ENCODE results near the gene SGTA.
A peak's percentile ranks its signal among the peaks of the same experiment; 100 is the strongest.
"Not testable (repeated sequence)": the region's sequence is repeated elsewhere in the genome, so short reads cannot be mapped to it uniquely, and the experiment has no call there.

The SGTA gene

GRCh38 chr19:2792666-2793065 is 9.6 kb upstream of the SGTA start:
- DNase-seq, result not testable (repeated sequence)

DNA sequence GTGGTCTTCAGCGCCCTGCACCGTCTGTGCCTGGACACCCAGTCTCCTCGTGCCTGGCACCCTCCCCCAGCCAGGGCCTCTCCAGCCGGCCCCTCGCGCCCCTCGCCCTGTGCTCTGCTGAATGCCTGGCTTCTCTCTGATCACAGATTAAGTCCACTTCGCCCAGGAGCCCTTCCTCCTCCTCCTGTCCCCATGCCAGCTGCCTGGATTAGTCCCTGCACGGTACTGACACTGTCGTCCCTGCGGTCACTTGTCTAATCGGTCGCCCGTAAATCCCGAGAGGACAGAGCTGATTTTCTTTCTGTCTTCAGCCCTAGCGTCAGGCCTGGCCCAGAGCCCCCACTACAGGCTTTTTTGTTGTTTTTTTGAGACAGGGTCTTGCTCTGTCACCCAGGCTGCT is 8.8 kb upstream of the SGTA start:
- DNase-seq, result no peak

DNA sequence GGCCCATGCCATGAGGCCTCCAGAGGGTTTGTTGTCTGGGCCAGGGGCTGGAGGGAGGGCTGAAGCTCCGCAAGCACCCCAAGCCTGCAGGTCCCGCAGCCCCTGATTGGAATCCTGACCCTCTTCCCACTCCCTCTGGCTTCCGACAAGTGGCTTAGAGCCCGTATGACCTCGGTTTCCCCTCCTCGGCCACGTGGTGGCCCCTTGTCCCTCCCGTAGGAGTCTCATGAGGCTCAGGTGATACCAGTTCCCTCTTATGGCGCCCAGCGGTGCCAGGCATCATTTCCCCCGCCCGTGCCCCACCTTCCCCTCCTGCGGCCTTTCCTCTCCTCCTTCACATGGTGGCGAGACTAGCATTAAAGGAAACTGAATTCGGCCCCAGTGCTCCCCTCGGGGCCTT is 8.4 kb upstream of the SGTA start:
- no peak for DNase-seq

GRCh38 chr19:2790557-2791271 is 7.6 kb upstream of the SGTA start:
- DNase-seq, result no peak

- no peak for DNase-seq
Observed at GRCh38 chr19:2790194-2790556, 7.1 kb upstream of the SGTA start.

- DNase-seq, result no peak
Observed at GRCh38 chr19:2788237-2788636, 5.2 kb upstream of the SGTA start.

DNA sequence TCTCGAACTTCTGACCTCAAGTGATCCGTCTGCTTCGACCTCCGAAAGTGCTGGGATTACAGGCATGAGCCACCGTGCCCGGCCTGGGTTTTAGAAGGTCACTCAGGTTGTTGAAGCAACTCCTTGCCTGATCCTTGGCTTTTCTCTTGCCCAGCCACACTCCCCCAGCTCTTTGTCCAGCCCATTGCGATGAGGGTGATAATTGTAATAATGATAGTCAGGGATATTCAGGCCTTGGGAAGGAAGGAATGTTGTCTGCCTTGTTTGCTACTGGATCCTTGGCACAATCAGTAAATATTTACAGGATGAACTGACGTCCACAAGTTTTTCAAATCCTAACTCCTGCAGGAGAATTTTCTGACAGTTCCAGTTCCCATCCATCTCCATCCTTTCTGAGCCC is 4.0 kb upstream of the SGTA start:
- no peak for DNase-seq

GRCh38 chr19:2785244-2785997 is 2.3 kb upstream of the SGTA start, which contains the start of gene THOP1:
TSS of gene THOP1 (plus strand) at chr19:2785503. CDS start at chr19:2785663, 160 bp downstream.
- DNase-seq, result peak; percentile 98

- DNase-seq, result no peak
Observed at GRCh38 chr19:2783781-2784145, 690 bp upstream of the SGTA start.

GRCh38 chr19:2782329-2782935 is 641 bp downstream of the SGTA start:
- peak; percentile 18 for DNase-seq

GRCh38 chr19:2780284-2780683 is 2.8 kb downstream of the SGTA start:
- no peak for DNase-seq

DNA sequence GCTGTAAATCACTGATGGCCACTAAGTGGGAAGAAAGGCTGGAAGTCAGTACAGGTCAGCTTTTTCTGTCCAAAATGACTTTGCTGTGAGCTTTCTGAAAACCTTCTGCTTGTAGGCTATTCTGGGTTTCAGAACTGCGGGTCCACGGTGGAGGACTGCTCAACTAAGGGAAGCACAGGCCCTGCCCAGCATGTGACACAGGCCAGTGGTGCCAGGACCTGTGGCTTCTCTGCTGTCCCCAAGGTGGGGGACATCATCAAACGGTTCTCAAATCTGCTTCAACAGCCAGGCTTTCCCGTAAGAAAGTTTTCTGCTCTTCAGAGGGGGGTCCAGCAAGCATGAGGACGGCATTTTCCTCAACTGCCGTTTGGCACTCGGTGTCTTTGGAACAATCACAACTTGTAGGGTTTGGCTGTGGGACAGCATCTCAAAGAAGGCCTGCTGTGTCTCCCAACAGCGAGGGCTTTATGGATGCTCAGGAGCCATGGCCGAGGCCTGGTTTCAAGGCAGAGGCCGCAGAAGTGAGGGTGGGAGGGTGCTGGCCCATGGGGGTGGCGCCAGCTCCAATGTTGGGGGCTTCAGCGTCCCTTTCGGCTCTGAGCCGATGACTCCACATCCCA is 3.8 kb downstream of the SGTA start:
- no peak for DNase-seq

GRCh38 chr19:2777952-2778683 is 5.0 kb downstream of the SGTA start:
- DNase-seq, result no peak

DNA sequence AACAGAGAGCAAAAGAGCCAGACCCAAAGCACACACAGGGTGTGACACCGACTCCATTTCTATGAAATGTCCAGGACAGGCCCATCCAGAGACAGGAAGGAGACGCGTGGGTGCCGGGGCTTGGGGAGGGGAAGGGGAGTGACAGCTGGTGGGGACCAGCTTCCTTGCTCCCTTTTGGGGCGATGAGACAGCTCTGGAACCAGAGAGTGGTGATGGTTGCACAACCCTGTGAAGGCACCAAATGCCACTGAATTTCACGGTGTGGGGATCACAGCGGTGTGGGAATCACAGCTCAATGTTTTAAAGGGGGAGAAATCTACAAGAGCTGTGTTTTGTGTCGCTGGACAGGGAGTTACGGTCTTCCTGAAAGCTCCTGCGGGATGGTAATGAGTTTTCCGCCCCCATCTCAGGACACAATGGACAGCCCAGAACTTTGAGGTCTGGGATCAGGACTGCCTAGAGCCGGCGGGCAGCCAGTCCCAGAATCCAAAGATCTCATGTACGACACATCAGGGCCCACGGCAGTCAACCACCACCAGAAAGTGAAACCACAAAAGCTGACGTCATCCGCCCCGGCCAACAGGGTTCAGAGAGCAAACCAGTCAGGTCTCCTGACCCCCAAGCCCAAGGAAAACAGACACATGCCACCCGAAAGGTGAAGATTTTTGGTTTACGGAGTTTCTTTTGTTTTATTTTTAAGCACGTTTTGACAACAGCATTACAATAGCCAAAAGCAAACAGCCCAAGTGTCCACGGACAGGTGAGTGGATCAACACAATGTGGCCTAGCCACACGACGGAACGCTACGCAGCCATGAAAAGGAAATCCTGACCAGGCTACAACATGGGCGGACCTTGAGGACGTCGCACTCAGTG is 7.3 kb downstream of the SGTA start:
- DNase-seq, result peak; percentile 47

GRCh38 chr19:2774953-2775555 is 8.0 kb downstream of the SGTA start:
- DNase-seq, result no peak

- DNase-seq, result no peak
Observed at GRCh38 chr19:2774083-2774679, 8.9 kb downstream of the SGTA start.

DNA sequence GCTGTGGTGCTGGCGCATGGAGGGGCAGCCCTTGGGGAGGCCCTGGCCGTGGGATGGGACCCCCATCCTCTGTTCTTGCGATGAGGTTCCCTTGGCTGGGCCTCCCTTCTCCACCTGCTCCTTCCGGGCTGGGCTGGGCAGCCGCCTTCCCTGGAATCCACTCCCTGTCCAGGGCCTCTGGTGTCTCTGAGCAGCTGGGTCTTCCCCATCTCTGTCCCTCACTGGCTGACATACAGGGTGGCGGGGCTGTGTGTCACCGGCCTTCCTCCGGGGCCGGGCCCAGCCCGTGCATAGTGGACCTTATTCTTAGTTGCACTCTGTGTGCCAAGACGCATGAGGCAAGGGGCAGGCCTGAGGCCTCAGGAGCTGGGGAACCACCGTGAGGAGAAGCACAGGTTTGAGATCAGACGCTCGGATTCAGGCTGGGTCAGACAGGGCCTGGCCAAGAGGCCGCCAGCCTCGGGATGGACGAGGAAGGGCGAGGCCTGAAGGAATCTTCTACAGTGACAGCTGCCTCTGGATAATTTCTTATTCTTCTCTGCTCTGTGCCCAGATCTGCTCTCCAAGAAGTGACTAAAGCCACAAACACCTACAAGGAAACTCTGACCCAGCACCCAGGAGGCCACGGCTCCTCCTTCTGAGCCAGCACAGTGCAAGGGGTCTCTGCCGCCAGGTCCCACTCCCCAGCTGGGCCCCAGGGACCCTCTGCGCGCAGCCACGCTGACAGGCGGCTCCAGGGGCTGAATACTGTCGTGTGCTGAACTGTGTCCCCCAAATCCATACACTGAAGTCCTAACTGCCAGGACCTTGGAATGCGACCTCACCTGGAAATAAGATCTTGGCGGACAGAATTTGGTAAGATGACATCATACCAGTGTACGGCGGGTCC is 11.0 kb downstream of the SGTA start:
- DNase-seq, result no peak

- no peak for DNase-seq
Observed at GRCh38 chr19:2770055-2771013, 12.7 kb downstream of the SGTA start.

DNA sequence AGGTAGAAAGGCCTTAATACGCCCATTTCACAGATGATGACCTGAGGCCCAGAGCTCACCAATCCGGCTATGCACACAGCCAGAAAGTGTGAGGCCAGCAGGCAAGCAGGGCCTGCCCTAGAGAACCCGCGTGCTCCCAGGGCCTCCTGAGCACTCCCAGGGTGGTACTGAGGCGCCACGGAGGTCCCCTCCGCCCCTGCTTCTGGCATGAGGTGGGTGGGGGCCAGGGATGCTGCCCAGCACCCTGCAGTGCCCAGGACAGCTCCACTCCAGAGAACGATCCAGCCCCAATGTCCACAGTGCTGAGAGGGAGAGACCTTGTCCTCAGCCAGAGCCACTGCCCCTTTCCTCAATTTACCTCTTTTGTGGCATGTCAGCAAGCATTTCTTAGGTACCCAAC is 13.9 kb downstream of the SGTA start:
- no peak for DNase-seq
